ENCODE results near the gene FN1. TPM values are rescaled to one million over a fixed set of nuclear protein-coding genes. Genes with fewer than 3 reads are reported as not detected.

FN1 gene
- total RNA-seq, 3 donors from 2014 or later (not counting 1 experiment from before 2014, with no cell fraction given), result 0.30 TPM; not detected in 2

GRCh38 chr2:215367662-215368492, 68.0 kb downstream of the FN1 start:
- WGBS (ENCODE audit: insufficient coverage), result 97% methylated on average over 10 of the region's 11 CpGs
- Mint-ChIP-seq H3K27ac (no peak overlapping the region), H3K27me3 (ENCODE audit: low read depth in 2 of 2) (no peaks in the 10 kb centered on the region), H3K4me3 (no peak overlapping the region), H3K4me1 (no peaks in the 10 kb centered on the region), H3K9me3 (no peaks in the 10 kb centered on the region), H3K36me3 (no peaks in the 10 kb centered on the region)
- Histone ChIP-seq H3K9me3 (ENCODE audit: control insufficient read depth, insufficient read depth, low read length) (no peaks in the 10 kb centered on the region), H3K36me3 (ENCODE audit: control insufficient read depth, insufficient read depth, low read length) (no peaks in the 10 kb centered on the region), H3K27me3 (ENCODE audit: control insufficient read depth, insufficient read depth, low read length) (no peaks in the 10 kb centered on the region), H3K4me1 (ENCODE audit: control insufficient read depth, insufficient read depth, low read length) (no peaks in the 10 kb centered on the region), H3K27ac (ENCODE audit: low read length) (no peak overlapping the region), H3K4me3 (ENCODE audit: low read length) (no peak overlapping the region)
- no peak for TF ChIP-seq CTCF (IDR thresholded peaks at IDR 0.05)
- intact Hi-C loops (cut with micrococcal nuclease), result no loop called here
- no peak for ATAC-seq
- DNase-seq, result no peak

GRCh38 chr2:215366440-215367032, 69.3 kb downstream of the FN1 start:
- Mint-ChIP-seq H3K36me3 (no peaks in the 10 kb centered on the region), H3K27me3 (ENCODE audit: low read depth in 2 of 2) (no peaks in the 10 kb centered on the region), H3K9me3 (no peaks in the 10 kb centered on the region), H3K27ac (no peak overlapping the region), H3K4me3 (no peak overlapping the region), H3K4me1 (no peaks in the 10 kb centered on the region)
- Histone ChIP-seq H3K36me3 (ENCODE audit: control insufficient read depth, insufficient read depth, low read length) (no peaks in the 10 kb centered on the region), H3K27me3 (ENCODE audit: control insufficient read depth, insufficient read depth, low read length) (no peaks in the 10 kb centered on the region), H3K4me1 (ENCODE audit: control insufficient read depth, insufficient read depth, low read length) (no peaks in the 10 kb centered on the region), H3K9me3 (ENCODE audit: control insufficient read depth, insufficient read depth, low read length) (no peaks in the 10 kb centered on the region), H3K4me3 (ENCODE audit: low read length) (no peak overlapping the region), H3K27ac (ENCODE audit: low read length) (no peak overlapping the region)
- DNase-seq (no peak), ATAC-seq (no peak)
- intact Hi-C loops (cut with micrococcal nuclease), result no loop called here
- WGBS (ENCODE audit: insufficient coverage), result 100% methylated on average over 3 of the region's 4 CpGs
- TF ChIP-seq CTCF (IDR thresholded peaks at IDR 0.05), result no peak

- Mint-ChIP-seq H3K27me3 (ENCODE audit: low read depth in 2 of 2) (no peaks in the 10 kb centered on the region), H3K36me3 (no peaks in the 10 kb centered on the region), H3K27ac (no peak overlapping the region), H3K4me3 (no peak overlapping the region), H3K9me3 (no peaks in the 10 kb centered on the region), H3K4me1 (no peaks in the 10 kb centered on the region)
- Histone ChIP-seq H3K27me3 (ENCODE audit: control insufficient read depth, insufficient read depth, low read length) (no peaks in the 10 kb centered on the region), H3K27ac (ENCODE audit: low read length) (no peak overlapping the region), H3K9me3 (ENCODE audit: control insufficient read depth, insufficient read depth, low read length) (no peaks in the 10 kb centered on the region), H3K36me3 (ENCODE audit: control insufficient read depth, insufficient read depth, low read length) (no peaks in the 10 kb centered on the region), H3K4me3 (ENCODE audit: low read length) (no peak overlapping the region), H3K4me1 (ENCODE audit: control insufficient read depth, insufficient read depth, low read length) (no peaks in the 10 kb centered on the region)
- 85% methylated on average over 2 of the region's 4 CpGs for WGBS (ENCODE audit: insufficient coverage)
- ATAC-seq, result no peak
- no peak for DNase-seq
- intact Hi-C loops (cut with micrococcal nuclease), result no loop called here
- no peak for TF ChIP-seq CTCF (IDR thresholded peaks at IDR 0.05)
These were observed 70.6 kb downstream of the FN1 start for GRCh38 chr2:215365184-215365658.
